MCF 10A (cell line): ENCODE data around the gene OSBPL7. TPM values are rescaled to one million over a fixed set of nuclear protein-coding genes. Genes with fewer than 3 reads are reported as not detected.

Source experiments
- BruUV-seq: library from RNA; stranded (reverse); fragments of 400-500 nt; replicated peaks from 2 replicates; lab custom pipeline; 2021; lab: Mats Ljungman, UMichigan
- CTCF ChIA-PET: fragments of 300-600 bp; sonication (Branson Sonifier 250); formaldehyde crosslinking; extraction: SDS; loops from one replicate; lab custom pipeline; 2021; ENCODE audit warnings: antibody characterized with exemption, inconsistent platforms; lab: Yijun Ruan, JAX
- POLR2A ChIA-PET: fragments of 300-600, 350-650 bp; sonication (Branson Sonifier 250); formaldehyde crosslinking; extraction: SDS; loops from one replicate; lab custom pipeline; 2020; ENCODE audit warnings: antibody characterized with exemption, inconsistent platforms; lab: Yijun Ruan, JAX
- DNase-seq: peaks from one replicate; pipeline ENCODE4 v3.0.0-alpha.2; 2018; ENCODE audit not compliant: unreplicated experiment
- H3K27ac Mint-ChIP-seq: one replicate; pipeline ENCODE4 v1.8.0; 2022; ENCODE audit warnings: mild to moderate bottlenecking, low read depth, mixed read lengths; ENCODE audit not compliant: unreplicated experiment
- H3K27me3 Mint-ChIP-seq: one replicate; pipeline ENCODE4 v1.8.0; 2022; ENCODE audit warnings: mixed read lengths; ENCODE audit not compliant: insufficient read depth, unreplicated experiment
- H3K36me3 Mint-ChIP-seq: one replicate; pipeline ENCODE4 v1.8.0; 2022; ENCODE audit warnings: mild to moderate bottlenecking, moderate library complexity, mixed read lengths; ENCODE audit not compliant: insufficient read depth, unreplicated experiment
- H3K4me1 Mint-ChIP-seq: one replicate; pipeline ENCODE4 v1.8.0; 2022; ENCODE audit warnings: mixed read lengths; ENCODE audit not compliant: insufficient read depth, unreplicated experiment
- H3K4me3 Mint-ChIP-seq: one replicate; pipeline ENCODE4 v1.8.0; 2022; ENCODE audit warnings: mild to moderate bottlenecking, moderate library complexity, mixed read lengths; ENCODE audit not compliant: unreplicated experiment
- H3K9me3 Mint-ChIP-seq: one replicate; pipeline ENCODE4 v1.8.0; 2022; ENCODE audit warnings: mixed read lengths; ENCODE audit not compliant: unreplicated experiment
- CTCF ChIP-seq: fragments of 200-600 bp; IDR thresholded peaks from one replicate; pipeline ENCODE4 v1.8.0; 2022; ENCODE audit warnings: antibody characterized with exemption, mild to moderate bottlenecking; ENCODE audit not compliant: unreplicated experiment
- intact Hi-C: fragments of 100-400 bp; cut with micrococcal nuclease; formaldehyde crosslinking; loops from 2 replicates; pipeline ENCODE4 v1.14.1; 2022
- total RNA-seq: library from RNA; stranded (reverse); gene quantifications from 2 replicates; pipeline ENCODE4 v1.2.3, GENCODE V29; 2022

The OSBPL7 gene
- total RNA-seq, 1 experiment from 2014 or later: 4.7 TPM

GRCh38 chr17:47841488-47842291 is 20.1 kb upstream of the OSBPL7 start:
- BruUV-seq: no TSS peak
- H3K4me1 Mint-ChIP-seq: peaks cover 7% of the 10 kb centered on the region
- no peaks in the 10 kb centered on the region for H3K9me3 Mint-ChIP-seq
- peak overlapping the region; percentile 81 for H3K4me3 Mint-ChIP-seq
- no peaks in the 10 kb centered on the region for H3K36me3 Mint-ChIP-seq
- intact Hi-C loops: no loop called here
- H3K27ac Mint-ChIP-seq: peak overlapping the region; percentile 65
- H3K27me3 Mint-ChIP-seq: no peaks in the 10 kb centered on the region
- DNase-seq: no peak
- CTCF ChIA-PET: interaction anchor here (0.6 to 18.5 kb wide), 26 partner anchors 8 to 301 kb away, joined by 3 to 523 read pairs (median 4); partner anchors contain the start of genes CDK5RAP3, LRRC46, MRPL10 and PNPO
- POLR2A ChIA-PET: interaction anchor here (0.5 to 8.0 kb wide), 14 partner anchors 8 to 266 kb away, joined by 3 to 178 read pairs (median 4); partner anchors contain the start of genes LRRC46, MRPL10, NFE2L1 and PNPO
- no peak for TF ChIP-seq CTCF

DNA sequence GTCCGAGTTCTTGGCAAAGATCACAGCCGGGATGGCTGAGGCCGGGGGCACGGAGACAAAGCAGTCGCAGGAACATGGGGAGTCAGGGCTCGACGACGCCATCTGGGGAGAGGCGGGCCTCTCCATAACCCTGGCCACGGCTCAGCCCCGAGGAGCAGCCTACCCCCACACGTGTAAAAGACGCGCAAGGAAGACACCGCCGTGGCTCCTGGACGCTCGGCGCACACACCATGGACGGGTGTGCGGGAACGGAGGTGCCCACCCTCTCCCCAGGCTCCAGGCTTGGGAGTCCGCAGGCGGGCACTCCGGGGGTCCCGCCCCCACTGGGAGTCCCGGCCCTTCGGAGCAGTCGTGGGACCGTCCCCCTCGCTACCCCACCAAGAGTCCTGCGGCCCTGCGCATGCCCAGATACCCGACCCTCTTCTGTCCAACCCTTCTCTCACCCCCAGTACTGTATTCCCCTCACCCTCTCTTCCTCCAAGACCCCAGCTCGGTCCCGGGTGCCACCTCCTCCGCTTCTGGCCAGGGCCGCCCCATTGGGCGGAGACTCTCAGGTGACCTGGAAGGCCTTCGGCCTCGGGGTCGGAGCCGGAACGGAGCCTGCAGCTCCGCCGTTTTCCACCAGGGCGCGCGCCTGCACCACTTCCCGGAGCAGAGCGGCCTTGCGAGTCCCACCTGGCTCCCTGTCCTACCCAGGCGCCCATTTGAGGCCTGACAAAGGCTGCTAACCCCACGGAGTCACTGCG is 19.3 kb upstream of the OSBPL7 start, which contains the start of gene SCRN2:
Gene SCRN2 (minus strand): TSS at position 532 of the 746 bp plus-strand sequence. CDS start 430 bp downstream, at position 102.
- Mint-ChIP-seq H3K4me3 (peak within 1 kb of the TSS; percentile 81), H3K36me3 (no peaks in the 10 kb centered on the region), H3K4me1 (peaks cover 7% of the 10 kb centered on the region), H3K27me3 (no peaks in the 10 kb centered on the region), H3K27ac (peak within 1 kb of the TSS; percentile 65), H3K9me3 (no peaks in the 10 kb centered on the region)
- intact Hi-C loops: no loop called here
- BruUV-seq: TSS peak; percentile 45
- ChIA-PET CTCF (interaction anchor here (0.6 to 18.5 kb wide), 23 partner anchors 9 to 301 kb away, joined by 3 to 523 read pairs (median 4); partner anchors contain the start of genes CDK5RAP3, LRRC46, MRPL10 and PNPO), POLR2A (interaction anchor here (0.5 to 8.0 kb wide), 16 partner anchors 9 to 709 kb away, joined by 3 to 178 read pairs (median 4); partner anchors contain the start of genes LRRC46, MRPL10, NFE2L1 and PNPO)
- DNase-seq: peak; percentile 88
- peak; percentile 99 for TF ChIP-seq CTCF

GRCh38 chr17:47840001-47840741 is 18.6 kb upstream of the OSBPL7 start:
- no peak for DNase-seq
- no peak for TF ChIP-seq CTCF
- ChIA-PET CTCF (interaction anchor here (0.6 to 18.5 kb wide), 11 partner anchors 9 to 1653 kb away, joined by 3 to 523 read pairs (median 7); partner anchors contain the start of genes LRRC46, MRPL10, PNPO and SP2), POLR2A (interaction anchor here (0.5 to 8.0 kb wide), 9 partner anchors 9 to 708 kb away, joined by 3 to 178 read pairs (median 4); partner anchors contain the start of genes LRRC46, MRPL10, PNPO and PRR15L)
- H3K27ac Mint-ChIP-seq: peak overlapping the region; percentile 65
- peaks cover 7% of the 10 kb centered on the region for H3K4me1 Mint-ChIP-seq
- no peaks in the 10 kb centered on the region for H3K36me3 Mint-ChIP-seq
- H3K4me3 Mint-ChIP-seq: peak overlapping the region; percentile 81
- no TSS peak for BruUV-seq
- intact Hi-C loops: no loop called here
- H3K9me3 Mint-ChIP-seq: no peaks in the 10 kb centered on the region
- H3K27me3 Mint-ChIP-seq: no peaks in the 10 kb centered on the region
